Mucosa of rectum (tissue), 2 donors: ENCODE results near the gene CRMP1.
"Not testable (repeated sequence)": the region's sequence is repeated elsewhere in the genome, so short reads cannot be mapped to it uniquely, and the experiment has no call there.

Source experiments
- H3K27ac ChIP-seq, 2 donors: one replicate each; pipeline ENCODE4 v1.7.0; 2013; ENCODE audit warnings: inconsistent platforms in 2 of 2, low read depth in 2 of 2, low read length in 2 of 2
- H3K27me3 ChIP-seq, 2 donors: one replicate each; pipeline ENCODE4 v1.7.0; 2013; ENCODE audit warnings: low read length in 2 of 2; ENCODE audit not compliant: control insufficient read depth in 2 of 2, insufficient read depth in 2 of 2
- H3K36me3 ChIP-seq, 2 donors: one replicate each; pipeline ENCODE4 v1.7.0; 2013; ENCODE audit warnings: low read length in 2 of 2; ENCODE audit not compliant: control insufficient read depth in 2 of 2, insufficient read depth in 2 of 2
- H3K4me1 ChIP-seq, 2 donors: one replicate each; pipeline ENCODE4 v1.7.0; 2013; ENCODE audit warnings: low read length in 2 of 2, mild to moderate bottlenecking in 1 of 2; ENCODE audit not compliant: control insufficient read depth in 2 of 2, insufficient read depth in 2 of 2
- H3K4me3 ChIP-seq, 2 donors: one replicate each; pipeline ENCODE4 v1.7.0; 2013; ENCODE audit warnings: low read length in 2 of 2
- H3K9ac ChIP-seq, 2 donors: one replicate each; pipeline ENCODE4 v1.7.0; 2013; ENCODE audit warnings: low read length in 2 of 2, low read depth in 1 of 2, mild to moderate bottlenecking in 1 of 2
- H3K9me3 ChIP-seq, 2 donors: one replicate each; pipeline ENCODE4 v1.7.0; 2013; ENCODE audit warnings: low read length in 2 of 2; ENCODE audit not compliant: control insufficient read depth in 2 of 2
- donor health status: healthy.
- donor health status: Normal muscosa, but diverticular disease.

Gene CRMP1

GRCh38 chr4:5812506-5813229 is 80.2 kb downstream of the CRMP1 start:
- H3K27ac ChIP-seq: no peak overlapping the region
- no peaks in the 10 kb centered on the region for H3K27me3 ChIP-seq
- H3K9ac ChIP-seq: no peak overlapping the region
- no peaks in the 10 kb centered on the region for H3K9me3 ChIP-seq
- H3K36me3 ChIP-seq: peaks cover 0 to 3% of the 10 kb centered on the region in 2 donors
- no peaks in the 10 kb centered on the region for H3K4me1 ChIP-seq
- H3K4me3 ChIP-seq: no peak overlapping the region

GRCh38 chr4:5812057-5812456 is 80.8 kb downstream of the CRMP1 start:
- not testable (repeated sequence) for H3K4me3 ChIP-seq, H3K9ac ChIP-seq, H3K36me3 ChIP-seq, H3K4me1 ChIP-seq, H3K27ac ChIP-seq, H3K27me3 ChIP-seq, H3K9me3 ChIP-seq

- H3K9ac ChIP-seq: no peak overlapping the region
- H3K4me1 ChIP-seq: no peaks in the 10 kb centered on the region
- no peak overlapping the region for H3K27ac ChIP-seq
- H3K36me3 ChIP-seq: peaks cover 0 to 6% of the 10 kb centered on the region in 2 donors
- H3K4me3 ChIP-seq: no peak overlapping the region
- no peaks in the 10 kb centered on the region for H3K27me3 ChIP-seq
- H3K9me3 ChIP-seq: no peaks in the 10 kb centered on the region
These were observed 82.0 kb downstream of the CRMP1 start for GRCh38 chr4:5810770-5811430.

GRCh38 chr4:5810151-5810550 is 82.7 kb downstream of the CRMP1 start:
- H3K9ac ChIP-seq: no peak overlapping the region
- H3K9me3 ChIP-seq: no peaks in the 10 kb centered on the region
- H3K27ac ChIP-seq: no peak overlapping the region
- no peaks in the 10 kb centered on the region for H3K4me1 ChIP-seq
- H3K36me3 ChIP-seq: peaks cover 0 to 6% of the 10 kb centered on the region in 2 donors
- H3K27me3 ChIP-seq: no peaks in the 10 kb centered on the region
- H3K4me3 ChIP-seq: no peak overlapping the region

- H3K9me3 ChIP-seq: no peaks in the 10 kb centered on the region
- peaks cover 0 to 9% of the 10 kb centered on the region in 2 donors for H3K36me3 ChIP-seq
- no peak overlapping the region for H3K4me3 ChIP-seq
- no peak overlapping the region for H3K9ac ChIP-seq
- no peak overlapping the region for H3K27ac ChIP-seq
- H3K4me1 ChIP-seq: no peaks in the 10 kb centered on the region
- H3K27me3 ChIP-seq: no peaks in the 10 kb centered on the region
These were observed 83.6 kb downstream of the CRMP1 start for GRCh38 chr4:5809216-5809776.

GRCh38 chr4:5808081-5808741 is 84.7 kb downstream of the CRMP1 start:
- H3K27me3 ChIP-seq: no peaks in the 10 kb centered on the region
- no peaks in the 10 kb centered on the region for H3K9me3 ChIP-seq
- H3K27ac ChIP-seq: no peak overlapping the region
- H3K4me1 ChIP-seq: no peaks in the 10 kb centered on the region
- no peak overlapping the region for H3K4me3 ChIP-seq
- H3K36me3 ChIP-seq: peaks cover 0 to 9% of the 10 kb centered on the region in 2 donors
- no peak overlapping the region for H3K9ac ChIP-seq

GRCh38 chr4:5805270-5805669 is 87.6 kb downstream of the CRMP1 start:
- Histone ChIP-seq H3K9me3 (no peaks in the 10 kb centered on the region), H3K9ac (no peak overlapping the region), H3K36me3 (peaks cover 0 to 9% of the 10 kb centered on the region in 2 donors), H3K4me1 (no peaks in the 10 kb centered on the region), H3K4me3 (no peak overlapping the region), H3K27ac (no peak overlapping the region), H3K27me3 (no peaks in the 10 kb centered on the region)

GRCh38 chr4:5804656-5805055 is 88.2 kb downstream of the CRMP1 start:
- peaks cover 0 to 9% of the 10 kb centered on the region in 2 donors for H3K36me3 ChIP-seq
- H3K4me3 ChIP-seq: no peak overlapping the region
- no peak overlapping the region for H3K9ac ChIP-seq
- no peaks in the 10 kb centered on the region for H3K27me3 ChIP-seq
- H3K27ac ChIP-seq: no peak overlapping the region
- H3K4me1 ChIP-seq: no peaks in the 10 kb centered on the region
- H3K9me3 ChIP-seq: no peaks in the 10 kb centered on the region

- Histone ChIP-seq H3K27ac (no peak overlapping the region), H3K36me3 (peaks cover 0 to 6% of the 10 kb centered on the region in 2 donors), H3K27me3 (no peaks in the 10 kb centered on the region), H3K9ac (no peak overlapping the region), H3K4me1 (no peaks in the 10 kb centered on the region), H3K4me3 (no peak overlapping the region), H3K9me3 (no peaks in the 10 kb centered on the region)
These were observed 90.3 kb downstream of the CRMP1 start for GRCh38 chr4:5802565-5802964.

- H3K9ac ChIP-seq: no peak overlapping the region
- no peaks in the 10 kb centered on the region for H3K9me3 ChIP-seq
- H3K4me3 ChIP-seq: no peak overlapping the region
- H3K27me3 ChIP-seq: no peaks in the 10 kb centered on the region
- peaks cover 0 to 3% of the 10 kb centered on the region in 2 donors for H3K36me3 ChIP-seq
- no peak overlapping the region for H3K27ac ChIP-seq
- H3K4me1 ChIP-seq: no peaks in the 10 kb centered on the region
These were observed 91.2 kb downstream of the CRMP1 start for GRCh38 chr4:5801696-5802095.
